HFF-Myc (cell line): ENCODE measurements around the gene TM4SF1.

ENCODE experiments used
- DNase-seq: peaks from one replicate; pipeline ENCODE4 v3.0.0-alpha.2; 2011; ENCODE audit warnings: low read depth; ENCODE audit errors: extremely low read depth
- H3K4me3 ChIP-seq: replicated peaks from 2 replicates; pipeline ENCODE4 v1.5.1; 2011; ENCODE audit warnings: low read depth, mild to moderate bottlenecking, control low read depth, low read length
- CTCF ChIP-seq: IDR thresholded peaks from 2 replicates; pipeline ENCODE4 v1.5.1; 2012; ENCODE audit warnings: mild to moderate bottlenecking, low read depth, low read length, control low read depth; ENCODE audit errors: missing control alignments

Gene TM4SF1

GRCh38 chr3:149377408-149378364, at the start of gene TM4SF1:
TSS of gene TM4SF1 (minus strand) at chr3:149377649. CDS start at chr3:149377547, 102 bp downstream.
- H3K4me3 ChIP-seq: peak within 1 kb of the TSS; percentile 51
- DNase-seq: no peak
- TF ChIP-seq CTCF: no peak

- no peak for TF ChIP-seq CTCF
- no peak for DNase-seq
- H3K4me3 ChIP-seq: no peak overlapping the region
Observed at GRCh38 chr3:149426325-149426724, 48.9 kb upstream of the TM4SF1 start.

- no peak for DNase-seq
- no peak for TF ChIP-seq CTCF
- H3K4me3 ChIP-seq: no peak overlapping the region
Observed at GRCh38 chr3:149424918-149425317, 47.5 kb upstream of the TM4SF1 start.

GRCh38 chr3:149421764-149422163, 44.3 kb upstream of the TM4SF1 start:
- no peak for TF ChIP-seq CTCF
- DNase-seq: no peak
- no peak overlapping the region for H3K4me3 ChIP-seq

GRCh38 chr3:149419816-149420215, 42.4 kb upstream of the TM4SF1 start:
- no peak for DNase-seq
- no peak overlapping the region for H3K4me3 ChIP-seq
- no peak for TF ChIP-seq CTCF

- H3K4me3 ChIP-seq: no peak overlapping the region
- DNase-seq: no peak
- no peak for TF ChIP-seq CTCF
Observed at GRCh38 chr3:149417727-149418126, 40.3 kb upstream of the TM4SF1 start.
